Esophagus squamous epithelium (tissue), 4 donors: ENCODE measurements around the gene ANTXR1.
"Not testable (repeated sequence)": the region's sequence is repeated elsewhere in the genome, so short reads cannot be mapped to it uniquely, and the experiment has no call there.

Experiments used
- CTCF ChIP-seq, 6 experiments: fragments of 450-650 bp in 4 of 6; fragments of 200-600 bp in 2 of 6; sonication (generic) in 2 of 6; IDR thresholded peaks; one replicate each; pipeline ENCODE4 v1.5.1; 2016 to 2019; ENCODE audit warnings: antibody characterized with exemption in 6 of 6, mild to moderate bottlenecking in 4 of 6, moderate library complexity in 4 of 6
- POLR2A ChIP-seq, 4 donors: fragments of 450-650 bp; IDR thresholded peaks; one replicate each; pipeline ENCODE4 v1.6.1; 2017; ENCODE audit warnings: antibody characterized with exemption in 4 of 4, mild to moderate bottlenecking in 4 of 4, moderate library complexity in 3 of 4

DNA sequence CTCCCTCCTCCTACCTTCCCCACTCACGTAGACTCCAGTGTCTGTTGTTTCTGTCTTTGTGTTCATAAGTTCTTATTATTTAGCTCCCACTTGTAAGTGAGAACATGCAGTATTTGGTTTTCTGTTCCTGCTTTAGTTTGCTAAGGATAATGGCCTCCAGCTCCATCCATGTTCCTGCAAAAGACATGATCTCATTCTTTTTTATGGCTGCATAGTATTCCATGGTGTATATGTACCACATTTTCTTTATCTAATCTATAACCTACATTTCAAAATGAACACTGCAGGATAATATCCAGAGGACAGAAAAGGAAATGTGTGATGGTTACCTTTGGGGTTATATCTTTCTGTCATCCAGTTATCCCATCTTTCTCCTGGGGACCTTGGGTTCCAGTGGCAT, 218.0 kb downstream of the ANTXR1 start:
- TF ChIP-seq POLR2A, CTCF (IDR thresholded peaks at IDR 0.05): not testable (repeated sequence)
